Adrenal gland (tissue), 12 donors: Measurements from ENCODE around the gene EPHA4. TPM values are rescaled to one million over a fixed set of nuclear protein-coding genes. Genes with fewer than 3 reads are reported as not detected.

Source experiments
- DNase-seq, 7 donors: peaks; one replicate each; pipeline ENCODE4 v3.0.0-alpha.2; 2019 to 2020
- H3K27ac ChIP-seq, 5 donors: fragments of 200-600 bp; sonication (generic) in 4 of 5; 1 replicate in 3 of 5; 2 replicates in 2 of 5; pipeline versions ENCODE4 v1.5.1 to v1.8.0; 2016 to 2020; ENCODE audit warnings: mild to moderate bottlenecking in 1 of 5
- H3K27me3 ChIP-seq: fragments of 200-600 bp; 2 replicates; pipeline ENCODE4 v1.8.0; 2021
- H3K36me3 ChIP-seq, 2 donors: fragments of 200-600 bp; replicated peaks in 1 of 2; 1 replicate in 1 of 2; 2 replicates in 1 of 2; pipeline versions ENCODE4 v1.5.1 to v1.8.0; 2018 to 2022
- H3K4me1 ChIP-seq, 2 donors: fragments of 200-600 bp; replicated peaks in 1 of 2; 1 replicate in 1 of 2; 2 replicates in 1 of 2; pipeline versions ENCODE4 v1.5.1 to v1.8.0; 2018 to 2021
- H3K4me3 ChIP-seq, 4 donors: fragments of 200-600 bp; sonication (generic) in 3 of 4; one replicate each; pipeline ENCODE4 v1.5.1; 2016 to 2018
- H3K9me3 ChIP-seq, 3 donors: fragments of 200-600 bp; sonication (generic) in 1 of 3; replicated peaks in 1 of 3; 1 replicate in 2 of 3; 2 replicates in 1 of 3; pipeline versions ENCODE4 v1.5.1 to v1.8.0; 2016 to 2021
- CTCF ChIP-seq, 6 experiments: fragments of 450-650 bp in 4 of 6; fragments of 200-600 bp in 2 of 6; sonication (generic) in 1 of 6; IDR thresholded peaks; 1 replicate in 5 of 6; 2 replicates in 1 of 6; pipeline versions ENCODE4 v1.5.1 to v1.8.0; 2016 to 2021; ENCODE audit warnings: antibody characterized with exemption in 6 of 6, mild to moderate bottlenecking in 2 of 6, moderate library complexity in 1 of 6
- POLR2A ChIP-seq, 2 donors: fragments of 450-650 bp; IDR thresholded peaks; one replicate each; pipeline ENCODE4 v1.6.1; 2017; ENCODE audit warnings: antibody characterized with exemption in 2 of 2, mild to moderate bottlenecking in 2 of 2, moderate library complexity in 1 of 2
- WGBS, 4 donors: extraction: QIAGEN DNeasy Blood & Tissue Kit in 2 of 4; methylation state at CpG; one replicate each; pipeline versions ENCODE4 v1.1.5 to v1.1.7; 2013 to 2017; 5-methylcytosine and 5-hydroxymethylcytosine counted together
- intact Hi-C, 2 donors: fragments of 100-400 bp; cut with DNase I; formaldehyde crosslinking; loops; one replicate each; pipeline versions ENCODE4 v1.14.1 to v1.15.0; 2022 to 2023
- polyA plus RNA-seq, 3 donors: library from polyadenylated mRNA; stranded (reverse); fragments of 200-250 nt in 2 of 3; fragments of 350-450 nt in 1 of 3; fragmentation: Illumina TruSeq in 1 of 3; extraction: RNeasy Lipid Tissue Mini Kit (QIAGEN cat#74804) in 1 of 3; gene quantifications; one replicate each; pipeline ENCODE4 v1.2.3, GENCODE V29; 2013 to 2014
- total RNA-seq, 9 donors: library from RNA; depleted of rRNA in 4 of 9; stranded (reverse); fragments of >200 nt in 4 of 9; fragments of 120-200 nt in 1 of 9; fragmentation: NEBNext Ultra II Directional in 1 of 9; extraction: Animal tissue kit (Norgen Biotek cat#: 25700) in 1 of 9; gene quantifications; one replicate each; pipeline versions ENCODE4 v1.1.0 to v1.2.4, GENCODE V29; 2013 to 2023
- donor health status: healthy with polysubstance abuse.
- donor health status: Bipolar disorder and iron deficiency.
- donor health status: DM: yes; HTN: yes; CAD: no.
- donor health status: DM: no; HTN: no; CAD: no.
- donor health status: DM: no; HTN: no; CAD: no.
- donor health status: DM: yes; HTN: yes; CAD: no.

The EPHA4 gene
- total and polyA plus RNA-seq, 12 donors = 3.0 to 72.9 (median 12.1) TPM

- Histone ChIP-seq H3K27me3 (no peaks in the 10 kb centered on the region), H3K27ac (no peak overlapping the region), H3K9me3 (no peaks in the 10 kb centered on the region), H3K4me3 (no peak overlapping the region), H3K4me1 (no peaks in the 10 kb centered on the region), H3K36me3 (no peaks in the 10 kb centered on the region)
- WGBS, 4 donors = 83 to 94% (median 89%) methylated on average over 5 of the region's 5 CpGs
- TF ChIP-seq POLR2A (IDR thresholded peaks at IDR 0.05) (no peak), CTCF (IDR thresholded peaks at IDR 0.05) (no peak)
- no peak for DNase-seq
- intact Hi-C loops = no loop called here
Measured at GRCh38 chr2:221458578-221458977, 113.5 kb downstream of the EPHA4 start.

DNA sequence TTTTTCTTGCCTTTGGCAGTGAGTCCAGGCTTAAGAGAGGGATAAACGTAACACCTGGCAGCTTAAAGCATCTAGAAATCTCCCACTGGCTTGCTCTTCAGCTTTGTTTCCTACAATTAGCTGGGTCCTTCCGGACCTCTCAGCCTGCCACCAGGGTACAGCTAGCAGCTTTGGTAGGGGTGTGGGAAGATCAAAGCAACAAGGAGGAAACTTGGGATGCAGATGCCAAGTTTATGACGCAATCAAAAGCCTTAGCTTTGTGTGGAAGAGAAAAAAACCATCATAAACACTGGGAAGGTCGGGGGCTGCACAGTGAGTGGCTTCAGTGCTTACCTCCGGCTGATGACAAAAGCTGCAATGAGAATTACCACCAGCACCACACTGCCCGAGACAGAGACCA lies 116.9 kb downstream of the EPHA4 start:
- H3K27ac ChIP-seq = no peak overlapping the region
- H3K4me3 ChIP-seq = no peak overlapping the region
- H3K27me3 ChIP-seq = no peaks in the 10 kb centered on the region
- no peak for TF ChIP-seq CTCF (IDR thresholded peaks at IDR 0.05)
- TF ChIP-seq POLR2A (IDR thresholded peaks at IDR 0.05) = no peak
- DNase-seq = no peak
- no peaks in the 10 kb centered on the region for H3K9me3 ChIP-seq
- H3K4me1 ChIP-seq = no peaks in the 10 kb centered on the region
- intact Hi-C loops = no loop called here
- 83 to 90% (median 85%) methylated on average over 6 of the region's 6 CpGs for WGBS, 4 donors
- H3K36me3 ChIP-seq = no peaks in the 10 kb centered on the region

- WGBS, 4 donors = 91 to 96% (median 91%) methylated on average over 3 of the region's 3 CpGs
- no peak for DNase-seq
- H3K36me3 ChIP-seq = no peaks in the 10 kb centered on the region
Measured at GRCh38 chr2:221454459-221455105, 117.5 kb downstream of the EPHA4 start.

More at GRCh38 chr2:221454459-221455105, 117.5 kb downstream of the EPHA4 start:
- H3K4me1 ChIP-seq = no peaks in the 10 kb centered on the region
- TF ChIP-seq POLR2A (IDR thresholded peaks at IDR 0.05) (no peak), CTCF (IDR thresholded peaks at IDR 0.05) (no peak)
- H3K27me3 ChIP-seq = no peaks in the 10 kb centered on the region
- H3K9me3 ChIP-seq = no peaks in the 10 kb centered on the region
- H3K27ac ChIP-seq = no peak overlapping the region
- intact Hi-C loops = no loop called here
- H3K4me3 ChIP-seq = no peak overlapping the region
